Kidney (tissue), 22 donors: ENCODE results near the gene PTMA. TPM values are rescaled to one million over a fixed set of nuclear protein-coding genes. Genes with fewer than 3 reads are reported as not detected.
"Not testable (repeated sequence)": the region's sequence is repeated elsewhere in the genome, so short reads cannot be mapped to it uniquely, and the experiment has no call there.

Experiments used
- DNase-seq, 5 donors: peaks; one replicate each; pipeline ENCODE4 v3.0.0-alpha.2; 2013 to 2020
- FAIRE-seq: peaks from 2 replicates; lab custom pipeline; 2012; peaks lifted over from hg19 to GRCh38; lab: Jason Lieb, UNC
- H3K27ac ChIP-seq, 2 donors: one replicate each; pipeline ENCODE4 v1.7.0; 2013; ENCODE audit warnings: low read depth in 2 of 2, low read length in 2 of 2, inconsistent platforms in 1 of 2
- H3K27me3 ChIP-seq: one replicate; pipeline ENCODE4 v1.7.1; 2013; ENCODE audit warnings: low read length, inconsistent platforms; ENCODE audit not compliant: control insufficient read depth, insufficient read depth
- H3K36me3 ChIP-seq, 3 donors: one replicate each; pipeline versions ENCODE4 v1.7.0 to v1.7.1; 2013; ENCODE audit warnings: low read length in 3 of 3, control low read depth in 1 of 3, inconsistent platforms in 1 of 3; ENCODE audit not compliant: insufficient read depth in 3 of 3, control insufficient read depth in 2 of 3
- H3K4me1 ChIP-seq, 3 donors: one replicate each; pipeline versions ENCODE4 v1.7.0 to v1.7.1; 2013; ENCODE audit warnings: low read length in 3 of 3, inconsistent platforms in 1 of 3, low read depth in 1 of 3; ENCODE audit not compliant: control insufficient read depth in 2 of 3, insufficient read depth in 2 of 3
- H3K4me3 ChIP-seq, 3 donors: one replicate each; pipeline versions ENCODE4 v1.7.0 to v1.8.1; 2013; ENCODE audit warnings: low read length in 3 of 3, control low read depth in 1 of 3, inconsistent platforms in 1 of 3
- H3K9ac ChIP-seq, 3 donors: one replicate each; pipeline versions ENCODE4 v1.7.0 to v1.7.1; 2013; ENCODE audit warnings: low read length in 3 of 3, control low read depth in 1 of 3, inconsistent platforms in 1 of 3
- H3K9me3 ChIP-seq, 3 donors: one replicate each; pipeline versions ENCODE4 v1.7.0 to v1.7.1; 2013; ENCODE audit warnings: low read length in 3 of 3, control low read depth in 1 of 3, inconsistent platforms in 1 of 3; ENCODE audit not compliant: control insufficient read depth in 2 of 3, insufficient read depth in 1 of 3
- CTCF ChIP-seq: IDR thresholded peaks from 3 replicates; pipeline ENCODE4 v1.5.1; 2012; ENCODE audit warnings: mild to moderate bottlenecking, moderate library complexity, borderline replicate concordance; ENCODE audit not compliant: insufficient read depth; ENCODE audit errors: extremely low read depth
- intact Hi-C: fragments of 100-400 bp; cut with DNase I; formaldehyde crosslinking; loops from one replicate; pipeline ENCODE4 v1.11.1; 2022
- long read RNA-seq, 10 donors: library from polyadenylated mRNA in 1 of 10; unstranded in 1 of 10; transcript quantifications; one replicate each; pipeline ENCODE4 v2.0.0 and lab custom pipeline, GENCODE V29; 2021 to 2026
- polyA plus RNA-seq: library from polyadenylated mRNA; stranded (reverse); fragments of 350-450 nt; fragmentation: Illumina TruSeq; extraction: RNeasy Lipid Tissue Mini Kit (QIAGEN cat#74804); gene quantifications from one replicate; pipeline ENCODE4 v1.2.3, GENCODE V29; 2014; ENCODE audit warnings: low read depth, low replicate concordance; ENCODE audit not compliant: insufficient read depth
- total RNA-seq: library from RNA; stranded (reverse); fragmentation: NEBNext Ultra II Directional; extraction: Animal tissue kit (Norgen Biotek cat#: 25700); gene quantifications from one replicate; pipeline ENCODE4 v1.2.1, GENCODE V29; 2021
- donor health status: control.
- donor health status: control.
- donor health status: control.
- donor health status: control.
- donor health status: control.
- donor health status: DM: yes; HTN: yes; CAD: no.
- donor health status: Normal renal cell carcinoma (clear cell type).

PTMA gene
- 1,173 TPM for total RNA-seq
- polyA plus RNA-seq = 825 TPM
- long read RNA-seq, donor 1, transcript PTMA-201 (5 exons, 1,212 nt) = minor isoform, 71 of 1,263 reads
- long read RNA-seq, donor 1, transcript PTMA-211 (4 exons, 621 nt) = minor isoform, 19 of 1,263 reads
- long read RNA-seq, donor 1, transcript PTMA-202 (5 exons, 1,221 nt) = major isoform, 723 of 1,263 reads
- long read RNA-seq, donor 1, partial matches to known transcripts = 356 of 1,263 reads
- long read RNA-seq, donor 1, other reads (novel, unspliced or antisense) = 93 of 1,263 reads
- long read RNA-seq, donor 2, transcript PTMA-201 (5 exons, 1,212 nt) = minor isoform, 54 of 956 reads
- long read RNA-seq, donor 2, transcript PTMA-202 (5 exons, 1,221 nt) = major isoform, 628 of 956 reads
- long read RNA-seq, donor 2, transcript PTMA-211 (4 exons, 621 nt) = minor isoform, 14 of 956 reads
- long read RNA-seq, donor 2, partial matches to known transcripts = 207 of 956 reads
- long read RNA-seq, donor 2, other reads (novel, unspliced or antisense) = 49 of 956 reads
- long read RNA-seq, donor 3, transcript PTMA-202 (5 exons, 1,221 nt) = major isoform, 753 of 1,261 reads
- long read RNA-seq, donor 3, transcript PTMA-211 (4 exons, 621 nt) = minor isoform, 12 of 1,261 reads
- long read RNA-seq, donor 3, transcript PTMA-201 (5 exons, 1,212 nt) = minor isoform, 80 of 1,261 reads
- long read RNA-seq, donor 3, partial matches to known transcripts = 337 of 1,261 reads
- long read RNA-seq, donor 3, other reads (novel, unspliced or antisense) = 78 of 1,261 reads
- long read RNA-seq, donor 4, transcript PTMA-201 (5 exons, 1,212 nt) = minor isoform, 60 of 706 reads
- long read RNA-seq, donor 4, transcript PTMA-202 (5 exons, 1,221 nt) = major isoform, 513 of 706 reads
- long read RNA-seq, donor 4, partial matches to known transcripts = 91 of 706 reads
- long read RNA-seq, donor 4, other reads (novel, unspliced or antisense) = 38 of 706 reads
- long read RNA-seq, donor 5, transcript PTMA-202 (5 exons, 1,221 nt) = major isoform, 64 of 78 reads
- long read RNA-seq, donor 5, partial matches to known transcripts = 8 of 78 reads
- long read RNA-seq, donor 5, other reads (novel, unspliced or antisense) = 0 of 78 reads
- long read RNA-seq, donor 6, transcript PTMA-202 (5 exons, 1,221 nt) = major isoform, 1,141 of 1,965 reads
- long read RNA-seq, donor 6, transcript PTMA-201 (5 exons, 1,212 nt) = minor isoform, 118 of 1,965 reads
- long read RNA-seq, donor 6, transcript PTMA-211 (4 exons, 621 nt) = minor isoform, 19 of 1,965 reads
- long read RNA-seq, donor 6, partial matches to known transcripts = 537 of 1,965 reads
- long read RNA-seq, donor 6, other reads (novel, unspliced or antisense) = 146 of 1,965 reads
- long read RNA-seq, donor 7, transcript PTMA-202 (5 exons, 1,221 nt) = major isoform, 545 of 822 reads
- long read RNA-seq, donor 7, transcript PTMA-201 (5 exons, 1,212 nt) = minor isoform, 52 of 822 reads
- long read RNA-seq, donor 7, partial matches to known transcripts = 187 of 822 reads
- long read RNA-seq, donor 7, other reads (novel, unspliced or antisense) = 31 of 822 reads
- long read RNA-seq, donor 8, transcript PTMA-202 (5 exons, 1,221 nt) = major isoform, 741 of 1,283 reads
- long read RNA-seq, donor 8, transcript PTMA-211 (4 exons, 621 nt) = minor isoform, 25 of 1,283 reads
- long read RNA-seq, donor 8, transcript PTMA-201 (5 exons, 1,212 nt) = minor isoform, 91 of 1,283 reads
- long read RNA-seq, donor 8, partial matches to known transcripts = 361 of 1,283 reads
- long read RNA-seq, donor 8, other reads (novel, unspliced or antisense) = 62 of 1,283 reads
- long read RNA-seq, donor 9, transcript PTMA-202 (5 exons, 1,221 nt) = major isoform, 373 of 608 reads
- long read RNA-seq, donor 9, transcript PTMA-201 (5 exons, 1,212 nt) = minor isoform, 35 of 608 reads
- long read RNA-seq, donor 9, partial matches to known transcripts = 155 of 608 reads
- long read RNA-seq, donor 9, other reads (novel, unspliced or antisense) = 39 of 608 reads
- long read RNA-seq, donor 10, transcript PTMA-201 (5 exons, 1,212 nt) = minor isoform, 75 of 1,158 reads
- long read RNA-seq, donor 10, transcript PTMA-211 (4 exons, 621 nt) = minor isoform, 20 of 1,158 reads
- long read RNA-seq, donor 10, transcript PTMA-202 (5 exons, 1,221 nt) = major isoform, 704 of 1,158 reads
- long read RNA-seq, donor 10, partial matches to known transcripts = 283 of 1,158 reads
- long read RNA-seq, donor 10, other reads (novel, unspliced or antisense) = 74 of 1,158 reads

- no peaks in the 10 kb centered on the region for H3K9me3 ChIP-seq
- H3K27ac ChIP-seq = peak within 1 kb of the TSS; percentile 99 to 100
- TF ChIP-seq CTCF = peak; percentile 6
- DNase-seq (peak; percentile 100), FAIRE-seq (peak; percentile 46)
- H3K4me3 ChIP-seq = peak within 1 kb of the TSS; percentile 70 to 98 (median 85)
- peak within 1 kb of the TSS; percentile 40 to 99 (median 99) for H3K9ac ChIP-seq
- no peaks in the 10 kb centered on the region for H3K27me3 ChIP-seq
- intact Hi-C loops = no loop called here
- peaks cover 5 to 9% (median 8%) of the 10 kb centered on the region in 3 donors for H3K36me3 ChIP-seq
- H3K4me1 ChIP-seq = peaks cover 5 to 19% (median 13%) of the 10 kb centered on the region in 3 donors
These were observed at the start of gene PTMA for GRCh38 chr2:231707927-231708772. PTMA (plus strand) TSS chr2:231708525; CDS start chr2:231708707, 182 bp downstream.

GRCh38 chr2:231660073-231660472 lies 48.3 kb upstream of the PTMA start:
- not testable (repeated sequence) for H3K4me1 ChIP-seq, H3K9ac ChIP-seq, FAIRE-seq, H3K4me3 ChIP-seq, H3K27me3 ChIP-seq, H3K27ac ChIP-seq, DNase-seq, H3K36me3 ChIP-seq, H3K9me3 ChIP-seq
- intact Hi-C loops = loop anchor here (10.0 kb wide), 1 partner anchor 45 kb away; no protein-coding TSS in a partner anchor
